Endodermal cell (in vitro differentiated cells): ENCODE data around the gene RS1. TPM values are rescaled to one million over a fixed set of nuclear protein-coding genes. Genes with fewer than 3 reads are reported as not detected.

ENCODE experiments used
- DNase-seq: peaks from one replicate; pipeline ENCODE4 v3.0.0-alpha.2; 2017
- H3K27ac ChIP-seq: 2 replicates; pipeline ENCODE4 v1.5.1; 2013; ENCODE audit warnings: mild to moderate bottlenecking, low read depth, low read length, moderate library complexity
- H3K27me3 ChIP-seq: 2 replicates; pipeline ENCODE4 v1.6.1; 2013; ENCODE audit warnings: mild to moderate bottlenecking, low read length, moderate library complexity; ENCODE audit not compliant: insufficient read depth, control insufficient read depth, poor library complexity, severe bottlenecking
- H3K36me3 ChIP-seq: 2 replicates; pipeline ENCODE4 v1.7.0; 2013; ENCODE audit warnings: mild to moderate bottlenecking, low read length, moderate library complexity; ENCODE audit not compliant: control insufficient read depth, insufficient read depth
- H3K4me1 ChIP-seq: one replicate; pipeline ENCODE4 v1.7.0; 2013; ENCODE audit warnings: low read length; ENCODE audit not compliant: control insufficient read depth, insufficient read depth
- H3K4me3 ChIP-seq: 2 replicates; pipeline ENCODE4 v1.5.1; 2013; ENCODE audit warnings: mild to moderate bottlenecking, low read length, moderate library complexity
- H3K9ac ChIP-seq: 2 replicates; pipeline ENCODE4 v1.6.1; 2013; ENCODE audit warnings: mild to moderate bottlenecking, low read length, moderate library complexity; ENCODE audit not compliant: poor library complexity, severe bottlenecking; ENCODE audit errors: extremely low read depth
- H3K9me3 ChIP-seq: 2 replicates; pipeline ENCODE4 v1.6.1; 2013; ENCODE audit warnings: mild to moderate bottlenecking, low read length, moderate library complexity; ENCODE audit not compliant: control insufficient read depth
- H3K27ac Mint-ChIP-seq: 2 replicates; pipeline ENCODE4 v1.8.0; 2020; ENCODE audit warnings: mixed read lengths
- H3K27me3 Mint-ChIP-seq: 2 replicates; pipeline ENCODE4 v1.8.0; 2021; ENCODE audit warnings: mild to moderate bottlenecking, mixed read lengths; ENCODE audit not compliant: insufficient read depth
- H3K36me3 Mint-ChIP-seq: 2 replicates; pipeline ENCODE4 v1.8.0; 2020; ENCODE audit warnings: low read depth, mixed read lengths
- H3K4me1 Mint-ChIP-seq: 2 replicates; pipeline ENCODE4 v1.8.0; 2020; ENCODE audit warnings: mixed read lengths
- H3K4me3 Mint-ChIP-seq: 2 replicates; pipeline ENCODE4 v1.8.0; 2020; ENCODE audit warnings: mild to moderate bottlenecking, moderate library complexity, mixed read lengths
- H3K9me3 Mint-ChIP-seq: 2 replicates; pipeline ENCODE4 v1.8.0; 2020; ENCODE audit warnings: mild to moderate bottlenecking, mixed read lengths
- WGBS, 2 experiments: methylation state at CpG; one replicate each; pipeline versions ENCODE4 v1.1.5 to v1.1.7; 2013; ENCODE audit warnings: missing lambda C conversion rate in 2 of 2, mixed read lengths in 1 of 2; ENCODE audit not compliant: insufficient coverage in 1 of 2, insufficient read length in 1 of 2; 5-methylcytosine and 5-hydroxymethylcytosine counted together
- total RNA-seq, 2 donors: library from RNA; stranded (reverse); fragmentation: NEBNext Ultra II Directional in 1 of 2; extraction: Animal tissue kit (Norgen Biotek cat#: 25700) in 1 of 2; gene quantifications; 2 replicates in 1 of 2; 3 replicates in 1 of 2; pipeline ENCODE4 v1.2.1, GENCODE V29; 2021
- TF ChIP-seq, protein P1 (sequence below): fragments of 200-600 bp; sonication (generic); conservative IDR thresholded peaks from 2 replicates; pipeline ENCODE4 v1.5.0; 2021; ENCODE audit warnings: antibody characterized with exemption, mild to moderate bottlenecking

The RS1 gene
- total RNA-seq, 2 donors from 2014 or later: not detected

DNA sequence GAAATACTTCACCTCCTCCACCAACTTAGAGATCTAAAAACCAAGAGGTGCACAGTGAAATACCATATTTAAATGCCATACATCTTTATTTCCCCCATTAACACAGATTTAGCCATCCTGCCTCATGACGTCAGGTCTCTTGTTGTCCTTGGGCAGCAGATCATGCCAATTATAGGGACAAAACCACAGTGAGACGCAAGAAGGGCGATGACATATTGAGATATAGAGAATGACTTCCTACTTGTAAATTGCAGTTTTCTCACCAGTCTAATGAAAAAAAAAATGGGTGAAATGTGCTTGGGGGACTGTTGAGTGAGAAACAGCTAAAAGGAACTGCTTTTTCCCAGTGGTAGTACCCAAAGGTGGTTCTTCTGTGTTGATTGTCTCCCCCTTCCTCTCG is 24.3 kb downstream of the RS1 start:
- Mint-ChIP-seq H3K27ac (no peak overlapping the region), H3K9me3 (peaks cover 63% of the 10 kb centered on the region)
- 90% methylated on average over 4 of the region's 4 CpGs; no CpG with 5 or more reads in 1 of the 2 experiments for WGBS, 2 experiments

DNA sequence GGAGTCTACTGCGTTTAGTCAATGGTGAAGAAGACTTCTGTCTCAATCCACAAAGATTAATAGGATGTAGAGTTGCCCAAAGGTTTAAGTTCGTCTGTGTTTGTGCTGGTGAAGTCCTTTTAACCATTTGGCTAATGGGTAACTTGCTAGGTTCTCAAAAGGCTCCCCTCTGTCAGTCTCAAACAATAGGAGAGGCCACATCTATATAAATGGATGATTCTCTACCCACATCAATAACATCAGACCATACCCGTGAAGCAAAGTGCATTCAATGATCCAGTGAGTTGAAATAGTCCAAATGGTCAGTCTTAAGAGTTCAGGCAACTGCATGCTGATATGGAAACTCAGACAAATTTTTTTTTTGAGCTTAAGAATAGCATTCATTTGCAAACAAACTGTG is 28.1 kb downstream of the RS1 start:
- Mint-ChIP-seq H3K4me1 (peaks cover 6% of the 10 kb centered on the region), H3K27ac (no peak overlapping the region), H3K9me3 (peaks cover 63% of the 10 kb centered on the region), H3K36me3 (peaks cover 2% of the 10 kb centered on the region), H3K27me3 (peaks cover 8% of the 10 kb centered on the region), H3K4me3 (no peak overlapping the region)
- TF ChIP-seq, protein P1, sequence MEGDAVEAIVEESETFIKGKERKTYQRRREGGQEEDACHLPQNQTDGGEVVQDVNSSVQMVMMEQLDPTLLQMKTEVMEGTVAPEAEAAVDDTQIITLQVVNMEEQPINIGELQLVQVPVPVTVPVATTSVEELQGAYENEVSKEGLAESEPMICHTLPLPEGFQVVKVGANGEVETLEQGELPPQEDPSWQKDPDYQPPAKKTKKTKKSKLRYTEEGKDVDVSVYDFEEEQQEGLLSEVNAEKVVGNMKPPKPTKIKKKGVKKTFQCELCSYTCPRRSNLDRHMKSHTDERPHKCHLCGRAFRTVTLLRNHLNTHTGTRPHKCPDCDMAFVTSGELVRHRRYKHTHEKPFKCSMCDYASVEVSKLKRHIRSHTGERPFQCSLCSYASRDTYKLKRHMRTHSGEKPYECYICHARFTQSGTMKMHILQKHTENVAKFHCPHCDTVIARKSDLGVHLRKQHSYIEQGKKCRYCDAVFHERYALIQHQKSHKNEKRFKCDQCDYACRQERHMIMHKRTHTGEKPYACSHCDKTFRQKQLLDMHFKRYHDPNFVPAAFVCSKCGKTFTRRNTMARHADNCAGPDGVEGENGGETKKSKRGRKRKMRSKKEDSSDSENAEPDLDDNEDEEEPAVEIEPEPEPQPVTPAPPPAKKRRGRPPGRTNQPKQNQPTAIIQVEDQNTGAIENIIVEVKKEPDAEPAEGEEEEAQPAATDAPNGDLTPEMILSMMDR: no peak
- Histone ChIP-seq H3K36me3 (no peaks in the 10 kb centered on the region), H3K9me3 (no peaks in the 10 kb centered on the region), H3K4me1 (no peaks in the 10 kb centered on the region), H3K4me3 (no peak overlapping the region), H3K27ac (no peak overlapping the region), H3K27me3 (no peaks in the 10 kb centered on the region), H3K9ac (no peak overlapping the region)
- 85% methylated on average over 2 of the region's 3 CpGs; no CpG with 5 or more reads in 1 of the 2 experiments for WGBS, 2 experiments
- no peak for DNase-seq

More for the DNA sequence above, 24.3 kb downstream of the RS1 start:
- H3K9ac ChIP-seq: no peak overlapping the region
- no peak overlapping the region for H3K27ac ChIP-seq
- TF ChIP-seq, protein P1: no peak
- H3K4me1 ChIP-seq: no peaks in the 10 kb centered on the region
- no peaks in the 10 kb centered on the region for H3K36me3 ChIP-seq
- H3K27me3 ChIP-seq: no peaks in the 10 kb centered on the region
- H3K36me3 Mint-ChIP-seq: peaks cover 2% of the 10 kb centered on the region
- H3K4me3 ChIP-seq: no peak overlapping the region
- no peak for DNase-seq
- peaks cover 8% of the 10 kb centered on the region for H3K27me3 Mint-ChIP-seq
- H3K4me1 Mint-ChIP-seq: peaks cover 13% of the 10 kb centered on the region
- no peaks in the 10 kb centered on the region for H3K9me3 ChIP-seq
- H3K4me3 Mint-ChIP-seq: no peak overlapping the region

- peaks cover 8% of the 10 kb centered on the region for H3K27me3 Mint-ChIP-seq
- DNase-seq: peak; percentile 23
- no peaks in the 10 kb centered on the region for H3K27me3 ChIP-seq
- H3K9me3 Mint-ChIP-seq: peaks cover 59% of the 10 kb centered on the region
- TF ChIP-seq, protein P1: no peak
- no peaks in the 10 kb centered on the region for H3K9me3 ChIP-seq
- no peak overlapping the region for H3K9ac ChIP-seq
- peaks cover 6% of the 10 kb centered on the region for H3K4me1 Mint-ChIP-seq
- peaks cover 2% of the 10 kb centered on the region for H3K36me3 Mint-ChIP-seq
- no peaks in the 10 kb centered on the region for H3K36me3 ChIP-seq
- H3K4me1 ChIP-seq: no peaks in the 10 kb centered on the region
- no peak overlapping the region for H3K4me3 Mint-ChIP-seq
- H3K27ac Mint-ChIP-seq: no peak overlapping the region
- 96 to 100% methylated on average over 1 to 3 of the region's 3 CpGs for WGBS, 2 experiments
- H3K27ac ChIP-seq: no peak overlapping the region
- no peak overlapping the region for H3K4me3 ChIP-seq
Measured at GRCh38 chrX:18643243-18643642, 28.7 kb downstream of the RS1 start.
